NB4 (cell line): ENCODE results near the gene SPINT3.

ENCODE experiments used
- DNase-seq: peaks from one replicate; pipeline ENCODE4 v3.0.0; 2010; ENCODE audit warnings: low read depth
- H3K4me3 ChIP-seq: one replicate; pipeline ENCODE4 v1.5.1; 2011; ENCODE audit warnings: mild to moderate bottlenecking, low read depth, low read length, moderate library complexity
- MYC ChIP-seq: IDR thresholded peaks from 2 replicates; pipeline ENCODE4 v1.6.1; 2011; ENCODE audit warnings: low read depth, low read length
- POLR2A ChIP-seq: IDR thresholded peaks from 2 replicates; pipeline ENCODE4 v1.6.1; 2011; ENCODE audit warnings: mild to moderate bottlenecking; ENCODE audit not compliant: insufficient read length; ENCODE audit errors: extremely low read depth
- TF ChIP-seq, protein P1 (sequence below): IDR thresholded peaks from one replicate; pipeline ENCODE4 v1.5.1; 2012; ENCODE audit warnings: low read depth, low read length
- TF ChIP-seq, protein P2 (sequence below): IDR thresholded peaks from 2 replicates; pipeline ENCODE4 v1.6.1; 2011; ENCODE audit warnings: low read depth, low read length

SPINT3 gene

DNA sequence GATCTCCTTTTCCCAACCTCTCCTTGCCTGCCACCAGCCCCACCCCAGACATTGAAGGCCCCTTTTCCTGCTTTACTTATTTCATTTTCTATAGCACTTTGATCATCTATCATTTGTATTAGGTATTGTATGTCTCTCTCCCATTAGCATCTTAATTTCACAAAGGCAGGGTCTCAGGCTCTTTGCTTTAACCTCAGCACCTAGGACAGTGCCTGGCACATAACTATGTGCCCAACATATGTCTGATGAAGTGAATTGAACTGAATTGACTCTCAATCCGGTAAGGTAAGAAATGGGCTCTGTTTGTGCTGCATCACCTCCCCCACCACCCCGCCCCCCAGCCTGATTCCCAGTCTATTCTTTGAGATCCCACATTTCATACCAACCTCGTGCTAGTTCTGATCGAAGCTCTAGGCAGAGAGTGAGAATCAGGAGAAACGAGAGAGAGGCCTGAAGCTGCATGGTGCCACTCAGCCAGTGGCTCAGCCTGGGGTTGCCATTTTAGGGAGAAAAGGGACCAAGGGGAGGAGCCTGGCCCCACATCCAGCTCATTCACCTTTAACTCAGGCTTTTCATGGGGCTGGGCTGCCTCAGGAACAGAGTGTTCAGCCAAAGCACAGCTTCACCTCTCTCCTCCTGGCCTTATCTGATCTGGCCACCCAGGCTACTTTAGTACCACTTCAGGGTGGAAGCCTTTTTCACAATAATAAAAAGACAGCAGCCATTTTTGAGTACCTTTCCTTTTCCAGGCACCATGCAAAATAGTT, at the start of gene SPINT3:
SPINT3 (minus strand) TSS at position 476 of the 767 bp plus-strand sequence; CDS start at position 462, 14 bp downstream.
- no peak within 1 kb of the TSS for H3K4me3 ChIP-seq
- DNase-seq = no peak
- TF ChIP-seq POLR2A (no peak), MYC (no peak)
- TF ChIP-seq, protein P1, sequence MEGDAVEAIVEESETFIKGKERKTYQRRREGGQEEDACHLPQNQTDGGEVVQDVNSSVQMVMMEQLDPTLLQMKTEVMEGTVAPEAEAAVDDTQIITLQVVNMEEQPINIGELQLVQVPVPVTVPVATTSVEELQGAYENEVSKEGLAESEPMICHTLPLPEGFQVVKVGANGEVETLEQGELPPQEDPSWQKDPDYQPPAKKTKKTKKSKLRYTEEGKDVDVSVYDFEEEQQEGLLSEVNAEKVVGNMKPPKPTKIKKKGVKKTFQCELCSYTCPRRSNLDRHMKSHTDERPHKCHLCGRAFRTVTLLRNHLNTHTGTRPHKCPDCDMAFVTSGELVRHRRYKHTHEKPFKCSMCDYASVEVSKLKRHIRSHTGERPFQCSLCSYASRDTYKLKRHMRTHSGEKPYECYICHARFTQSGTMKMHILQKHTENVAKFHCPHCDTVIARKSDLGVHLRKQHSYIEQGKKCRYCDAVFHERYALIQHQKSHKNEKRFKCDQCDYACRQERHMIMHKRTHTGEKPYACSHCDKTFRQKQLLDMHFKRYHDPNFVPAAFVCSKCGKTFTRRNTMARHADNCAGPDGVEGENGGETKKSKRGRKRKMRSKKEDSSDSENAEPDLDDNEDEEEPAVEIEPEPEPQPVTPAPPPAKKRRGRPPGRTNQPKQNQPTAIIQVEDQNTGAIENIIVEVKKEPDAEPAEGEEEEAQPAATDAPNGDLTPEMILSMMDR = no peak
- TF ChIP-seq, protein P2, sequence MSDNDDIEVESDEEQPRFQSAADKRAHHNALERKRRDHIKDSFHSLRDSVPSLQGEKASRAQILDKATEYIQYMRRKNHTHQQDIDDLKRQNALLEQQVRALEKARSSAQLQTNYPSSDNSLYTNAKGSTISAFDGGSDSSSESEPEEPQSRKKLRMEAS = no peak

DNA sequence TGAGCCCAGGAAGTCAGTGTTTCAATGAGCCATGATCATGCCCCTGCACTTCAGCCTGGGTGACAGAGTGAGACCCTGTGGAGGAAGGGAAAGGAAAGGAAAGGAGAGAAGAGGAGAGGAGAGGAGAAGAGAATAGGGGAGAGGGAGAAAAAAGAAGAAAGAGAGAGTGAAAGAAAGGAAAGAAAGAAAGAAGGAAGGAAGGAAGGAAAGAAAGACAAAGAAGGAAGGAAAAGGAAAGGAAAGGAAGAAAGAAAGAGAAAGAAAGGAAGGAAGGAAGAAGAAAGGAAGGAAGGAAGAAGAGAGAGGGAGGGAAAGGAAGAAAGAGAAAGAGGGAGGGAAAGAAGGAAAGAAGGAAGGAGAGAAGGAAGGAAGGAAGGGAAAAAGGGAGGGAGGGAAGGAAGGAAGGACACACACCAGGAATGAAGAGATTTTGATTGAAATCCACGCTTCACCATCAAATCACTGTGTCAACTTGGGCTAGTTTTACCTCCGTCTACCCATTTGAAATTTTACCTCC, 49.4 kb upstream of the SPINT3 start:
- TF ChIP-seq, protein P1 = no peak
- no peak for TF ChIP-seq MYC
- no peak for TF ChIP-seq POLR2A
- TF ChIP-seq, protein P2 = no peak
- no peak overlapping the region for H3K4me3 ChIP-seq
- DNase-seq = no peak

DNA sequence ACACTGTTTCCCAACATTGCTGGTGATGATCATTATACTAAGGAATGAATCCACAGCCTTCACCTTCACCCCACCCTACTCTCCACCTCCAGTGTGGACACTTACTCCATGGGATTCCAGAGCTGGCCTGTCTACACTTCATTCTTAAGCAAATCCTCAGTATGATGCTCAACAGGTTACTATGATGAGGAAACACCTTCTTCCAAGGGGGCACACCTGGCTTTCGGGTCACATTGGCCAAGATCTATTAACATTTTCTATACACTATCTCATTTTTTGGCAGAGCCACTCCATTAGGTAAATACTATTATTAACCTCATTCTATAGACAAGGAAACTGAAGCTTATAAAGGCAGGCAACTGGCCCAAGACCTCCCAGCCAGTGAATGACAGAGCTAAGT, 39.8 kb upstream of the SPINT3 start:
- TF ChIP-seq, protein P1 = no peak
- TF ChIP-seq, protein P2 = no peak
- no peak for TF ChIP-seq MYC
- no peak overlapping the region for H3K4me3 ChIP-seq
- no peak for DNase-seq

- no peak overlapping the region for H3K4me3 ChIP-seq
- no peak for DNase-seq
- TF ChIP-seq, protein P2 = no peak
- TF ChIP-seq, protein P1 = no peak
Measured at GRCh38 chr20:45552456-45552855, 37.0 kb upstream of the SPINT3 start.

DNA sequence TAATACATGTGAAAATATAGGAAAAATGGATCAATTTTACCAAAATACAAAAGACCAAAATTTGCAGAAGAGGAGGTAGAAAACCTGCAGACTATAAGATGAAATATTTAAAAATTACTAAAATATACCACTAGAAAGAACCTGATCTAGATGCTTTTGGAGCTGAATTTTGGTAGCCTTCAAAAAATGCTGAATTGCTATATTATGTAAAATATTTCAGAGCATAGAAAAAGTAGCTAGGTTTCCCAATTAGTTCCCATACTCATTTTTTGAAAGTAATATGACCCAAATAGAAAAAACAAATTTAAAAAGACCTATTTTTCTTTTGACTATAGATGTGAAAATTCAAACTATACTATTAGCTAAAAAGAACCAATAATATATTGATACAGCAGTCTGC, 35.3 kb upstream of the SPINT3 start:
- TF ChIP-seq, protein P2 = no peak
- TF ChIP-seq, protein P1 = no peak
- TF ChIP-seq MYC (no peak), POLR2A (no peak)
- H3K4me3 ChIP-seq = no peak overlapping the region
- no peak for DNase-seq
